ENCODE data around the gene ENTPD8. TPM values are rescaled to one million over a fixed set of nuclear protein-coding genes. Genes with fewer than 3 reads are reported as not detected.

ENTPD8 gene
- total RNA-seq, 1 experiment from 2014 or later = 0.77 TPM

GRCh38 chr9:137488327-137488653, 47.1 kb upstream of the ENTPD8 start:
- H3K18ac ChIP-seq (ENCODE audit: insufficient read length, low read depth, low read length) = no peak overlapping the region
- no peak overlapping the region for H3K27ac ChIP-seq (ENCODE audit: insufficient read length, low read depth, low read length)
- H3K23ac ChIP-seq (ENCODE audit: insufficient read length, low read depth, low read length) = no peak overlapping the region
- H3K27me3 ChIP-seq (ENCODE audit: insufficient read depth, low read length) = no peaks in the 10 kb centered on the region
- H2BK120ac ChIP-seq (ENCODE audit: low read depth, low read length, poor library complexity, severe bottlenecking) = no peak overlapping the region
- peaks cover 1% of the 10 kb centered on the region for H3K27me3 Mint-ChIP-seq (ENCODE audit: low read depth)
- no peak overlapping the region for H2BK20ac ChIP-seq (ENCODE audit: low read depth, low read length, poor library complexity, severe bottlenecking)
- H2BK15ac ChIP-seq (ENCODE audit: low read depth, low read length) = no peak overlapping the region
- H2AFZ ChIP-seq (ENCODE audit: low read length) = no peak overlapping the region
- H3K27ac Mint-ChIP-seq = peak overlapping the region in 2 of 3 experiments; percentile 40 to 53; a peak in 1 of 7 replicates
- no peaks in the 10 kb centered on the region for H3K79me2 ChIP-seq (ENCODE audit: insufficient read depth, low read length)
- no peaks in the 10 kb centered on the region for H3K4me1 ChIP-seq (ENCODE audit: insufficient read depth, low read length)
- H4K91ac ChIP-seq (ENCODE audit: insufficient read length, low read depth, low read length) = no peak overlapping the region
- no peak for TF ChIP-seq CTCF (conservative IDR thresholded peaks at IDR 0.05)
- WGBS (ENCODE audit: extremely low coverage, insufficient read length, low lambda C conversion rate) = no CpG with 5 or more reads among the region's 6 CpGs
- H2BK12ac ChIP-seq (ENCODE audit: insufficient read length, low read depth, low read length) = no peak overlapping the region
- H3K4me2 ChIP-seq (ENCODE audit: insufficient read depth, insufficient read length, low read length) = no peak overlapping the region
- no peak overlapping the region for H3K9ac ChIP-seq (ENCODE audit: extremely low read depth, insufficient read length, low read length)
- H4K8ac ChIP-seq (replicated peaks; ENCODE audit: insufficient read length, low read depth, low read length) = no peak overlapping the region
- H3K9me3 Mint-ChIP-seq = peaks cover 2 to 7% of the 10 kb centered on the region in 2 experiments; a peak in 1 of 5 replicates
- no peaks in the 10 kb centered on the region for H3K79me1 ChIP-seq (ENCODE audit: insufficient read depth, low read depth, low read length, poor library complexity, severe bottlenecking)
- H2AK5ac ChIP-seq (ENCODE audit: insufficient read length, low read length) = no peak overlapping the region
- H3K36me3 Mint-ChIP-seq (ENCODE audit: insufficient read depth in 1 of 3, low read depth in 3 of 3) = no peaks in the 10 kb centered on the region
- no peaks in the 10 kb centered on the region for H4K20me1 ChIP-seq (ENCODE audit: control insufficient read depth, insufficient read depth, insufficient read length)
- no peak overlapping the region for H3K4me3 Mint-ChIP-seq
- no peak for DNase-seq
- H3K56ac ChIP-seq (ENCODE audit: insufficient read length, low read depth, low read length) = no peak overlapping the region
- no peak overlapping the region for H4K5ac ChIP-seq (ENCODE audit: insufficient read length, low read depth, low read length)
- no peak overlapping the region for H2BK5ac ChIP-seq (ENCODE audit: insufficient read length, low read length)
- no peaks in the 10 kb centered on the region for H3K4me1 Mint-ChIP-seq
- H3K4ac ChIP-seq (ENCODE audit: low read depth, low read length) = no peak overlapping the region
- H3K23me2 ChIP-seq (ENCODE audit: insufficient read length, low read depth, low read length, poor library complexity, severe bottlenecking) = no peaks in the 10 kb centered on the region
- H3K14ac ChIP-seq (ENCODE audit: insufficient read depth, low read length) = no peak overlapping the region; the same call in 1 of the 2 replicates
- H3K9me3 ChIP-seq (ENCODE audit: control insufficient read depth, low read depth, low read length) = no peaks in the 10 kb centered on the region
- H3T11ph ChIP-seq (ENCODE audit: low read length) = no peak overlapping the region

Measured in H9 (cell line).